Fibroblast of mammary gland (primary cell): ENCODE measurements around the gene SYNE2.

ENCODE experiments used
- DNase-seq: peaks from one replicate; pipeline ENCODE4 v3.0.0-alpha.2; 2010; ENCODE audit warnings: low read depth
- H3K4me3 ChIP-seq: 2 replicates; pipeline ENCODE4 v1.5.1; 2011; ENCODE audit warnings: low read depth, mild to moderate bottlenecking, low read length, moderate library complexity; ENCODE audit not compliant: control insufficient read depth
- CTCF ChIP-seq: conservative IDR thresholded peaks from 2 replicates; pipeline ENCODE4 v1.5.1; 2011; ENCODE audit warnings: low read depth, low read length, inconsistent platforms; ENCODE audit not compliant: control insufficient read depth, insufficient read depth

Gene SYNE2

GRCh38 chr14:64218344-64219240 is 365.8 kb downstream of the SYNE2 start:
- no peak for TF ChIP-seq CTCF
- H3K4me3 ChIP-seq: no peak overlapping the region
- DNase-seq: no peak

GRCh38 chr14:64220056-64220455 is 367.3 kb downstream of the SYNE2 start:
- no peak overlapping the region for H3K4me3 ChIP-seq
- no peak for TF ChIP-seq CTCF
- no peak for DNase-seq

GRCh38 chr14:64220466-64220865 is 367.7 kb downstream of the SYNE2 start:
- H3K4me3 ChIP-seq: no peak overlapping the region
- peak; percentile 16 for DNase-seq
- TF ChIP-seq CTCF: no peak

GRCh38 chr14:64221391-64222003 is 368.7 kb downstream of the SYNE2 start:
- no peak for DNase-seq
- no peak overlapping the region for H3K4me3 ChIP-seq
- TF ChIP-seq CTCF: no peak

GRCh38 chr14:64225151-64225757 is 372.4 kb downstream of the SYNE2 start:
- H3K4me3 ChIP-seq: no peak overlapping the region
- no peak for TF ChIP-seq CTCF
- DNase-seq: no peak

GRCh38 chr14:64227856-64228255 is 375.1 kb downstream of the SYNE2 start:
- TF ChIP-seq CTCF: no peak
- no peak for DNase-seq
- no peak overlapping the region for H3K4me3 ChIP-seq
